GM19043 (cell line): ENCODE results near the gene ADGRE3.
A peak's percentile ranks its signal among the peaks of the same experiment; 100 is the strongest.

Source experiments
- ATAC-seq: cut with Tn5 transposase; IDR thresholded peaks from one replicate; pipeline ENCODE4 v1.9.1; 2021; ENCODE audit warnings: low read depth; ENCODE audit not compliant: unreplicated experiment

Gene ADGRE3

GRCh38 chr19:14674764-14675163 lies at the start of gene ADGRE3:
Gene ADGRE3, minus strand, starts transcription at chr19:14674844. Its CDS starts 74 bp downstream, at chr19:14674770.
- ATAC-seq, result no peak

DNA sequence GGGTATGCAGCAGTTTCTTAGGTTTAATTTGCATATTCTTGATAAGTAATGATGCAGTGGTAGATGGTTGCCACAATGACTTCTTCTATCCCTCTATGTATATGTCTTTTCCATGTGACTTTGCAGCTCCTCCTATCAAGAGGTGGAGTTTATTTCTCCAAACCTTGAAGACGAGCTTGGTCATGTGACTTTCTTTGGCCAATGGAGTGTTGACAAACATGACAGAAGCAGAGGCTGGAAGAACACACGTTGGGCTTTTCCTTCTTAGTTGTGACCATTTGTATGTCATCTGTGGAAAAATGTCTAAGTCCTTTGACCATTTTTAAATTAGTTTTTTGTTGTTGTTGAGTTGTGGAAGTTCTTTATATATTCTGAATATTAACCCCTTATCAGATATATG lies 47.5 kb upstream of the ADGRE3 start:
- ATAC-seq, result no peak

DNA sequence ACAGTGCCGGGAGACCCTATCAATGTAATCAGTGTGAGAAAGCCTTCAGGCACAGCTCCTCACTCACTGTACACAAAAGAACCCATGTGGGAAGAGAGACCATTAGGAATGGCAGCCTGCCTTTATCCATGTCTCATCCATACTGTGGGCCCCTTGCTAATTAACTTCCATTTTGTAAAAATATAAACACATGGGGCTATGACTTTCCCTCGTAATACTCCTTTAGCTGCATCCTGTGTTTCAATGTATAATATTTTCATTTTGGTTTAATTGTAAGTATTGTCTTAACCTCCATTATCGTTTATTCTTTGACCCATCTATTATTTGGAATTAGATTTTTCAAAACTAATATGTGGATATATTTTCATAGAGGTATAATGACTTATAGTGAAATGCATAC lies 44.5 kb upstream of the ADGRE3 start:
- ATAC-seq, result no peak

DNA sequence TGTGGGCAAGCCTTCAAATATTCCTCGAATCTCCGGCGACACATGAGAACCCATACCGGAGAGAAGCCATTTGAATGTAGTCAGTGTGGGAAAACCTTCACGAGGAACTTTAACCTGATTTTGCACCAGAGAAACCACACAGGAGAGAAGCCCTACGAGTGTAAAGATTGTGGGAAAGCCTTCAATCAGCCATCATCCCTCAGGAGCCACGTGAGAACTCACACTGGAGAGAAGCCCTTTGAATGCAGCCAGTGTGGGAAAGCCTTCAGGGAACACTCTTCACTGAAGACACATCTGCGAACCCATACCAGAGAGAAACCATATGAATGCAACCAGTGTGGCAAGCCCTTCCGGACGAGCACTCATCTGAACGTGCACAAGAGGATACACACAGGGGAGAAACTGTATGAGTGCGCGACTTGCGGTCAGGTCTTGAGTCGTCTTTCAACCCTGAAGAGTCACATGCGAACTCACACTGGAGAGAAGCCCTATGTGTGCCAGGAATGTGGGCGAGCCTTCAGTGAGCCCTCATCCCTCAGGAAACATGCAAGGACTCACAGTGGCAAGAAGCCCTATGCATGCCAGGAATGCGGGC lies 44.0 kb upstream of the ADGRE3 start:
- no peak for ATAC-seq

- no peak for ATAC-seq
Observed at GRCh38 chr19:14715841-14716240, 41.2 kb upstream of the ADGRE3 start.

DNA sequence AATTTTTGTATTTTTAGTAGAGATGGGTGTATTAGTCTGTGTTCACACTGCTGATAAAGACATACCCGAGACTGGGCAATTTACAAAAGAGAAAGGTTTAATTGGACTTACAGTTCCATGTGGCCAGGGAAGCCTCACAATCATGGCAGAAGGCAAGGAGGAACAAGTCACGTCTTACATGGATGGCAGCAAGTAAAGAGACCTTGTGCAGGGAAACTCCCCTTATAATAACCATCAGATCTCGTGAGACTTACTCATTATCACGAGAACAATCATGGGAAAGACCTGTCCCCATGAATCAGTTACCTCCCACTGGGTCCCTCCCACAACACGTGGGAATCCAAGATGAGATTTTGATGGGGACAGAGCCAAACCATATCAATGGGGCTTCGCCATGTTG lies 29.8 kb upstream of the ADGRE3 start:
- no peak for ATAC-seq

- ATAC-seq, result no peak
Observed at GRCh38 chr19:14703833-14704232, 29.2 kb upstream of the ADGRE3 start.

GRCh38 chr19:14700711-14701375 lies 26.2 kb upstream of the ADGRE3 start:
- no peak for ATAC-seq

DNA sequence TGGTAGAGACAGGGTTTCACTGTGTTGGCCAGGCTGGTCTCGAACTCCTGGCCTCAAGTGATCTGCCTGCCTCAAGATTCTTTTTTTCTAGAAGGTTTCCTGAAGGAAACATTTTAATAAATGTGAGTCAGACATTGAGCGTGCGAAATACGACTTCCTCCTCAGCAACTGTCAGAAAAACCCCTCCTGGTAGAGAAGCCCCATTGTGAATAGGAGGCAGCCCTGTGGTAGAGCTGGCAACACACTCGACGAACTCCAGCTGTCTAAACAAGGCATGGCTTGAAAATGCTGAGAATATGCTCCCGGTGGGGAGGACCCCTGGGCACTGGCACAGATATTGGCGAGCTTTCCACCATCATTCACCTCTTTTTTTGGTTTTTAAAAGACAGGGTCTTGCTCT lies 25.0 kb upstream of the ADGRE3 start:
- no peak for ATAC-seq

GRCh38 chr19:14695471-14695870 lies 20.8 kb upstream of the ADGRE3 start:
- ATAC-seq, result no peak

GRCh38 chr19:14694641-14695266 lies 20.1 kb upstream of the ADGRE3 start:
- no peak for ATAC-seq

DNA sequence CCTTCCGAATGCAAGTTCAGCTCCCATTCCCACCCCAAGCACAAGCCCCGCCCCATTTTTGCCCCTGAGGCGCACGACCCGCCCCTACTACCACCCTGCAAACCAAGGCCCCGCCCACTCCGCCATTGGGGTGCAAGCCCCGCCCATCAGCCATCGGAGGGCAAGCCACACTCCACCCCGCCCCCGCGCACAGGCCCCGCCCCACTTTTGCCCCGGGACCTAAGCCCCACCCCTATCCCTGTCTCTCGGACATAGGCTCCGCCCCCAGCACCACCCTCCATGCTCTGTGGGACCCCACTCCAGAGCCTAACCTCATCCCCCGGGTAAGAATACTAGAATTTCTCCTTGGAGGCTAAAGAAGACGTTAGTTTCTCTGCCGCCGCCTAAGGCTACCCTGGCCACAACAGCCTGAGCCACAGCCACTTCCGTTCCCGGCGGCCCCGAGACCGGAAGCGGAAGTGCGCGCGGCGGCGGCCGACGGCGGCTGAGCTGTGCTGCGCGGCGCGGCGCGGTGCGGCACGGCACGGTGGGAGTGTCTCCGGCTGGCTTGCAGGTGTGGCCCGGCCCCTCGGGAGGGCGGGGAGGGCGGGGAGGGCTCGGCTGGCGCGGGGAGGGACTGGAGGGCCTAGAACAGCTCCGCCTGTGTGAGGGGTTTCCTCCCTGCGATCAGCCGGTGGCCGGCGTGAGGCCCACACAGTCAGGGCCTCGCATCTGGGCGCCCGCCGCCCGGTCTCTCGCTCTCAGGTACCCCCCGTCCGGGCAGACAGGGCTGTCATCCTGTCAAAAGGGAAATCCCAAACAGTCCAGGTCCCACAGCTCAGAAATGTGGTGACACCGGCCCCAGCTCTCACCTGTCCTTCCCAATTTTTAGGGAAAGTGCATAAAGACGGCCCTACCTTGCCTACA lies 15.2 kb upstream of the ADGRE3 start, which contains the start of gene ZNF333:
Gene ZNF333, plus strand, starts transcription at position 451 of the 906 bp plus-strand sequence. CDS start 3,444 bp downstream, outside the sequence.
- ATAC-seq, result peak; percentile 86

GRCh38 chr19:14686411-14686810 lies 11.8 kb upstream of the ADGRE3 start:
- no peak for ATAC-seq

- no peak for ATAC-seq
Observed at GRCh38 chr19:14683439-14683838, 8.8 kb upstream of the ADGRE3 start.

DNA sequence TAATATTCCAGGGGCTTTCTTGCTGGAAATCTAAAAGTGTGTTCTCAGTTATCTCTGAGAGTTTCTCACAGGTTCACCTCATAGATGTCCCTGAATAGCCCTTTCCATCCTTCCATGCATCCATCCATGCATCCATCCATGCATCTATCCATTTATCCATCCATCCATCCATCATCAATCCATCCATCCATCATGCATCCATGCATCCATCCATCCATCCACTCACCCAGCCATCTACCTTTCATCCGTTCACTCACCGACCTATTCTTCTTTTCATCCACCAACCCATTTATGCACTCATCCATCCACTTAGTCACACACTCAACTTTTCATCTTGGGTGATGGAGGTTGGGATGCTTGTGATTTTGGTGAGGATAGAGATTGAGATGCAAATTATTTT lies 7.4 kb upstream of the ADGRE3 start:
- no peak for ATAC-seq

- no peak for ATAC-seq
Observed at GRCh38 chr19:14678199-14678598, 3.6 kb upstream of the ADGRE3 start.

- ATAC-seq, result no peak
Observed at GRCh38 chr19:14677464-14677863, 2.8 kb upstream of the ADGRE3 start.

- no peak for ATAC-seq
Observed at GRCh38 chr19:14676762-14677161, 2.1 kb upstream of the ADGRE3 start.

GRCh38 chr19:14673088-14673487 lies 1.6 kb downstream of the ADGRE3 start:
- no peak for ATAC-seq

DNA sequence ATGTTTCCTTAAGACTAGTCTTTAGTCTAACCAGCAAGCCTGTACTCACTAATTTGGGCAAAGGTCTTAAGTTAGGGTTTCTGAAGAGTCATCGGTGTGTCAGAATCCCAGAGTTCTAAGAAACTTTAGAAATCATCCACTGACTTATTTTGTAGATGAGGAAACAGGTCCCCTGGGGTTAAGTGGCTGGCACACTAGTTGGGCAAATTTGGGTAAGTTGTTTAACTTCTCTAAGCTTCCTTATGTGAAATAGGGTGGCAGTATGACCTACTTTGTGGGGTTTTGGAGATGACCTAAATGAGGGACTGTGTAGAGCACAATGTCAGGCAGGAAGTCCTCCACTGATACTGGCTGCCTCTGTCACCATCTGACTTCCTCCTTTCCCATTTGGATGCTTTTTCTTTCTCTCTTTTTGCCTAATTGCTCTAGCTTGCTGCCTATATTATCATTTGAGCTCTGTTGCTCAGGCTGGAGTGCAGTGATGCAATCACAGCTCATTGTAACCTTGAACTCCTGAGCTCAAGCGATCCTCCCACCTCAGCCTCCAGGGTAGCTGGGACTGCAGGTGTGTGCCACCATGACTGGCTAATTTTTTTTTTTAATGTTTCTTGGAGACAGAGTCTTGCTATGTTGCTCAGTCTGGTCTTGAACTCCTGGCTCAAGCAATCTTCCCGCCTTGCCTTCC lies 2.3 kb downstream of the ADGRE3 start:
- no peak for ATAC-seq
